Measurements from ENCODE around the gene C4orf54.

- no peak for TF ChIP-seq EZH2 (IDR thresholded peaks at IDR 0.05; ENCODE audit: insufficient read depth, poor library complexity, severe bottlenecking)
- no peak for TF ChIP-seq EZH2phosphoT487 (IDR thresholded peaks at IDR 0.05; ENCODE audit: insufficient read depth, low read depth)
Measured at GRCh38 chr4:99625369-99625768, 32.3 kb downstream of the C4orf54 start.

Measured in GM23248 (cell line).